Breast epithelium (tissue), 3 donors: ENCODE results near the gene STAC3.

Experiments
- POLR2A ChIP-seq: fragments of 450-650 bp; IDR thresholded peaks from one replicate; pipeline ENCODE4 v1.6.1; 2016; ENCODE audit warnings: antibody characterized with exemption, mild to moderate bottlenecking, moderate library complexity
- POLR2AphosphoS5 ChIP-seq, 3 donors: sonication (generic); formaldehyde crosslinking; IDR thresholded peaks; one replicate each; pipeline ENCODE4 v1.6.1; 2017; ENCODE audit warnings: antibody characterized with exemption in 3 of 3
- TF ChIP-seq, protein P1 (sequence below), 3 donors: fragments of 450-650 bp; IDR thresholded peaks; one replicate each; pipeline ENCODE4 v1.5.1; 2016 to 2017; ENCODE audit warnings: antibody characterized with exemption in 3 of 3, mild to moderate bottlenecking in 3 of 3, moderate library complexity in 3 of 3

- TF ChIP-seq POLR2AphosphoS5 (IDR thresholded peaks at IDR 0.05) (no peak), POLR2A (no peak)
- TF ChIP-seq, protein P1, sequence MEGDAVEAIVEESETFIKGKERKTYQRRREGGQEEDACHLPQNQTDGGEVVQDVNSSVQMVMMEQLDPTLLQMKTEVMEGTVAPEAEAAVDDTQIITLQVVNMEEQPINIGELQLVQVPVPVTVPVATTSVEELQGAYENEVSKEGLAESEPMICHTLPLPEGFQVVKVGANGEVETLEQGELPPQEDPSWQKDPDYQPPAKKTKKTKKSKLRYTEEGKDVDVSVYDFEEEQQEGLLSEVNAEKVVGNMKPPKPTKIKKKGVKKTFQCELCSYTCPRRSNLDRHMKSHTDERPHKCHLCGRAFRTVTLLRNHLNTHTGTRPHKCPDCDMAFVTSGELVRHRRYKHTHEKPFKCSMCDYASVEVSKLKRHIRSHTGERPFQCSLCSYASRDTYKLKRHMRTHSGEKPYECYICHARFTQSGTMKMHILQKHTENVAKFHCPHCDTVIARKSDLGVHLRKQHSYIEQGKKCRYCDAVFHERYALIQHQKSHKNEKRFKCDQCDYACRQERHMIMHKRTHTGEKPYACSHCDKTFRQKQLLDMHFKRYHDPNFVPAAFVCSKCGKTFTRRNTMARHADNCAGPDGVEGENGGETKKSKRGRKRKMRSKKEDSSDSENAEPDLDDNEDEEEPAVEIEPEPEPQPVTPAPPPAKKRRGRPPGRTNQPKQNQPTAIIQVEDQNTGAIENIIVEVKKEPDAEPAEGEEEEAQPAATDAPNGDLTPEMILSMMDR (IDR thresholded peaks at IDR 0.05) = no peak
Measured at GRCh38 chr12:57235728-57236131, 15.3 kb downstream of the STAC3 start.
